Kasumi-1 (cell line): ENCODE results near the gene ADAT2.
A peak's percentile ranks its signal among the peaks of the same experiment; 100 is the strongest.
"Not testable (repeated sequence)": the region's sequence is repeated elsewhere in the genome, so short reads cannot be mapped to it uniquely, and the experiment has no call there.

Source experiments
- DNase-seq, 2 experiments: peaks; one replicate each; lab custom pipeline; 2025; lab: John Stamatoyannopoulos, UW

The ADAT2 gene

DNA sequence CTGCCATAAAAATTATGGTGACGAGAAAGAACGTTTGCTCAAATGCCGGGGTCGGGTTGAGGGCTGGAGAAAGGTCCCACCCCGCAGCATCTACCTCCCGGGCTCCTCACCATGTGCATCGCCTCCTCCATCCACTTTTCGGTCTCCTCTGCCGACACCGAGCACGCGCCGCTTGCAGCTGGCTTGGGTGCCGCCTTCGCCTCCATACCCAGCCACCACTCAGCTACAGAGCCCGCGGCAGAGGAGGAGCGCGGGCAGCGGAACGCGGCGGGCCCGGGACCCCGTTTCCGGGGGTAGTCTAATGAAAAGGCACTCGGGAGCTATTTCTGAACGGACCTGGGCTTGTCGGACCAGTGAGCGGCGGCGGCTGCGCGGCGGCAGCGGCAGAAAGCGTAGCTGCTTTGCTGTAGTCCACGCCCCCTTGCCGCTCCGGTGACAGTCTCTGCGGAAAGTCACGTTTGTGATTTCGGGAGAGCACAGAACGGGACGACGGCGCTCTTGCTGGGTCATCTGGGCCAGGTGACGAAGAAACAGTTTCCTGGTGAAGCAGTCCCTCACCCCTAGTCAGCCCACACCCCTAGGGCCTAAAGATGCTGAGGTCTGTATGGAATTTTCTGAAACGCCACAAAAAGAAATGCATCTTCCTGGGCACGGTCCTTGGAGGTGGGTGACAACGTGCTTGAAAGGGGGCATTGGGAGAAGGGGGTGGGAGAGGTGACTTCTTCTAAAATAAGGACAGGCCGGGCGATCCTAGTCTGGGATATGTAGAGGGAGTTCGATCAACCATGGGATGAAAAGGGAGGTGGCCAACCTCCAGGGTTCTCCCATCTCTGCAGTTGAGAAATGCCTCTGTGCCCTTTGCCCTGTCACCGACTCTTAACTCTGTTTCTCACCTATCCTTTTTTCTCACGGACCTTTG lies at the start of gene ADAT2, which contains the start of gene PEX3:
Gene ADAT2, minus strand, starts transcription at position 243 of the 919 bp plus-strand sequence. Its CDS starts 37 bp downstream, at position 206.
Gene PEX3, plus strand, starts transcription at position 353 of the 919 bp plus-strand sequence. Its CDS starts 238 bp downstream, at position 591.
- peak; percentile 96 to 97 for DNase-seq

GRCh38 chr6:143498428-143498827 lies 47.9 kb upstream of the ADAT2 start:
- peak in 1 of 2 experiments; percentile 4 for DNase-seq

GRCh38 chr6:143496974-143497373 lies 46.5 kb upstream of the ADAT2 start:
- DNase-seq = no peak

- no peak for DNase-seq
Measured at GRCh38 chr6:143490775-143491174, 40.3 kb upstream of the ADAT2 start.

GRCh38 chr6:143490244-143490643 lies 39.7 kb upstream of the ADAT2 start:
- no peak for DNase-seq

DNA sequence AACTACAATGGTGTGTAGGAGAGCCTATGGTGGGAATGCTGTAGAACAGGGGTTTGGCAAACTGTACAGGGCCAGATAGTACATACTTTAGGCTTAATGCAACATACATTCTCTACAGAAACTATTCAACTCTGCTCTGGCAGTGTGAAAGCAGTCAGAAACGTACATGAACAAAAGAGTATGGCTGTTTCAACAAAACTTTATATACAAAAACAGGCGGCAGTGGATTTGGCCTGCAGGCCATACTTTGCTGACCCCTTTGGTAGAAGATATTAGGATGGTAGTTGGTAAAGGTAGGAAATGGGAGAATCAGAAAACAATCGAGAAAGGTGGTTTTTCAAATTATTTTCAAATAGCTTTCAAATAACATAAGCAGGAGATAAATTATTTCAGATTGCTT lies 36.3 kb upstream of the ADAT2 start:
- DNase-seq = no peak

DNA sequence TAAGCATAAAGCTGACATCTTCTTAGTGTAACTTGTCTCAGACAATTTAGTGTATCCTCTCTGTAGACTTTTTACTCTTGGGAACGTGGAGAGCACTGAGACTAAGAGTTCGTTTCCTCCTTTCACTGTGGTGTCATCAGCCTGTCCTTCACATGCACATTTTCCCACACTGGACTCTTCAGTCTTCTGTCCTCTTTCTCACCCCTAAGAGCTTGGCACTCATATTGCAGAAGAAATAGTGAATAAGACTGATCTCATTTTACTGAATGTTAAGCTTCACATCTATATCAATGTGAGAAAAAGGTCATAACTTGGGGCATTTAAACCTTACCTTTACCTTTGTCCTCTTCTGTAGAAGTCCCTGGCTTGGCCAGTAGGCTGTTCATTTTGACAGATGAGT lies 35.5 kb upstream of the ADAT2 start:
- DNase-seq = no peak

DNA sequence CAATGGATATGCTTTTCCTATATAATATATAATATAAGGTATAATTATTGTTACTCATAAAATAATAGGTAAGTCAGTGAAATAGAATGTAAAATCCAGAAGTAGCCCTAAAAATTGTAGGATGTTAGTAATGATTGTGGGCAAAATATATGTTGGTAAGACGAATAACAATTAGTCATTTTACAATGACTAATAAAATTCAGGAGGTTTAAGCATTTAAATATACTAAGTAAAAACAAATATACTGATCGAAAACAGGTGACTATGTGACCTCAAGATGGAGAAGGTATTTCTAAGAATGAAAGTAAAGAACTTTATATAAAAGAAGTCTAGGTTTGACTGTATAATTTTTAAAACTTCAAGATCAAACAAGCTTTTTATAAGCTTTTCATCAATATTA lies 32.1 kb upstream of the ADAT2 start:
- DNase-seq = no peak

DNA sequence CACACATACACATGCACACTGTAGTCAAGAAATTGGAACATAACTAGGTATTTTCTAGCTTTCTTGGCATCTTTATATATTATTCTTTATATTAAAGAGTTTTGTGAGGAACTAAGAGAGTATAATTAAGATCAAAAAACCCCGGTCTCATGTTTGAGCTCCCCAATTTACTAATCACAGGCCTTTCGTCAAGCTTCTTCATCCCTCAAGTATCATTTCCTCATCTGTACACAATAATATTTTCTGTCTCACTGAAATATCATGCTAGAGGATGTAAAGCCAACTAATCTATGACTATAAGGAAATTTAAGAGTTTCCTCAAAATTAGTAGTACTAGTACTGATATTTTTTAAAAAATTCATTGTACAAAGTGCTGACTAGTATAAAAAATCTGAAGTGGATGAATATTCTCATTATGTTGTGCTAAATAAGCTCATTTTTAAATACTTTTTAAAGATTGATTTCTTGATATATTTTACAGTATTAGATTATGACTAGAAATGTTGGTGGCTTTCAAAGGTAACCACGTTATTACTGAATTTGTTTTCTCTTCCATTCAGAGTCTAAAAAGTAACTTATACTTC lies 28.1 kb upstream of the ADAT2 start:
- DNase-seq = no peak

- DNase-seq = no peak
Measured at GRCh38 chr6:143476545-143476944, 26.1 kb upstream of the ADAT2 start.

DNA sequence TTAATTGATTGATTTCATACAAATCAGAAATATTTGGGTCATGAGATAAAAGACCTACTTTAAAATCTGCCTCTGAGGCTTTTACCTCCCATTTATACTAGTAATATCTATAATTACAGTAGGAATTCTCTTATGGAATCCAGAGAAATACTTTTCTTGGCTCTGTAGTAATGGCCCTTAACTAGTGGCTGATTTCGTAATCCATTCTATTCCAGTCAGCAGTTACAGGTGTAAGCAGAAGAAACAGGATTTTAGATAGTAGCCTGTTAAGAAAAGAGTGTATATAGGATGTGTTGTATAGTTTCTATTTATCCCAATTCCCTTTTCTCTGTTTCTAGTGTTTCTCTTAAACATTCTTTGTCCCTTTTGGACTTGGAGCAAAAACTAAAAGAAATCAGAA lies 21.3 kb upstream of the ADAT2 start:
- no peak for DNase-seq

GRCh38 chr6:143468823-143469222 lies 18.3 kb upstream of the ADAT2 start:
- DNase-seq = not testable (repeated sequence)

DNA sequence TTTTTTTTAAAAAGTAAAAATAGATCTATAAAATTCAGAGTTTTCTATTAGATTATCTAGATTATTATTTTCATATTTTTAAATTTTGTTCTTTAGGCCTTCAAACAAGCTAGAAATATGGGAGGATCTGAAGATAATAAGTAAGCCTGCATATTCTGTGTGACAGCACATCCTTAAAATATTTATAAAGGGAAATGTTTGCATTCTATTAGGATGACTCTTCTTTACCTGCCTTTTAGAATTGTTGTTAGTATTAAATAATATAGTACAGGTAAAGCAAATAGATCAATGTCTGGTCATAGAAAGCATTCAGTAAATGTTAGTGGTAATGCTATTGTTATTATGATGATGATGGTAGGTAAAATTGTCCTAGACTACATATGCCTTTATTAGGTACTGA lies 17.5 kb upstream of the ADAT2 start:
- DNase-seq = no peak

- no peak for DNase-seq
Measured at GRCh38 chr6:143465546-143465945, 15.1 kb upstream of the ADAT2 start.

GRCh38 chr6:143457563-143458359 lies 7.3 kb upstream of the ADAT2 start:
- no peak for DNase-seq

DNA sequence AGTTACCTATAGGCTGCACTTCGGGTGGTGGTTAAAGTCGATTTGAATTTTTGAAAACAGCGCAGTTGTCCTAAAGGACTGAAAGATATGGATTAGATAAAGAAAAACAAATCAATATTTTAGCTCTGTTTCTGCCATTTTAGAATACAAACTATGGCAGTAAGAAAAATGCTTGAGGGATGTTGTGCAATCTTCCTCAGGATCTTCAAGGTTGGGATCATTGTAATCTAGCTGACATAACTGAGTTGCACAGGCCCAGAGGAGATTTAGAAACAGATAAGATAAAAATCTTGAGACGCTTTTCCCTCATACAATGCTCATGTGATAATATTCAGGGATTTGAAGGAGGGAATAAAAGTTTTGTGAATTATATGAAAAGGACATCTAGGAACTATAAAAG lies 1.0 kb upstream of the ADAT2 start:
- DNase-seq = peak; percentile 11 to 17

- DNase-seq = peak; percentile 58 to 82
Measured at GRCh38 chr6:143449714-143450452, 612 bp downstream of the ADAT2 start.

DNA sequence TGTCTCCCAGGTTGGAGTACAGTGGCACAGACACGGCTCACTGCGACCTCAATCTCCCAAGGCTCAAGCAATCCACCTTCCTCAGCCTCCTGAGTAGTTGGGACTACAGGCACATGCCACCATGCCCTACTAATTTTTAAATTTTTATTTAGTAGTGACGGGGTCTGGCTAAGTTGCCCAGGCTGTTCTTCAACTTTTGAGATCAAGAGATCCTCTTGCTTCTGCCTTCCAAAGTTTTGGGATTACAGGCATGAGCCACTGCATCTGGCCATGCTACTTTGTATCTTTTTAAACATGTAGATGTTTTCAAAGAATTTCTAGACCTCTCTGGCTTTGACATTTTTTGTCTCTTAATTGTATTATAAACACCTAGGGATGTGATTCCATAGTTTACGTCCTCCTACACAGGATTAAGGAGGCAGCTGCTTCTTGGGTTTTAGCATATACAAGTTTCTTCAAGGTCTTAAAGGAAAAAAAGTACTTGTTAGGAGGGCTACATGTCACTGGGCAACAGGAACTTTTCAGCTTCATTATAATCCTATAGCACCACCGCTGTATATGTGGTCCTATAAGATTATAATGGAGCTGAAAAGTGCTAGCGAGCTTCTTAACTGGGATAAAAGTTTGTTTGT lies 1.3 kb downstream of the ADAT2 start:
- DNase-seq = peak; percentile 56 to 61

- DNase-seq = not testable (repeated sequence)
Measured at GRCh38 chr6:143447865-143448264, 2.6 kb downstream of the ADAT2 start.

DNA sequence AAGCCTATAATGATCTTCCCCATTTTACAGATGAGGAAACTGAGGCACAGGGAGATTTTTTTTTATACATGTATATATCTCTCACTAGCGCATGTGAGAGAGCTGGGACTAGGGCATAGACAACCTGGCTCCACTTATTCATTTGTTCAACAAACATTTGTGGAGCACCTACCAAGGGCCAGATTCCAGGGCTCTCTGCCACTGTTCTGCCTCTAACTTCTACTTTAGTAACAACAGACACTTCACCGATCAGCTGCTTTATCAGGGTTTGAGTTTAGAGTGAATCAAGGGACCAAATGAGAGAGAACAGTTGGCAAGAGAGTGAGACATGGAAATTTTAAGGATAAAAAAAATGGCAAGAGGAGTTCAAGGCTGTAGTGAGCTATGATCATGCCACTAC lies 7.4 kb downstream of the ADAT2 start:
- no peak for DNase-seq
